Endothelial cell of umbilical vein (primary cell): ENCODE measurements around the gene IGSF9B.

Source experiments
- CTCF ChIP-seq, 2 donors: IDR thresholded peaks; 1 replicate in 1 of 2; 2 replicates in 1 of 2; pipeline ENCODE4 v1.5.1; 2011; ENCODE audit warnings: low read length in 2 of 2, mild to moderate bottlenecking in 2 of 2, moderate library complexity in 2 of 2, control low read depth in 1 of 2, inconsistent platforms in 1 of 2, low read depth in 1 of 2; ENCODE audit not compliant: insufficient read depth in 1 of 2; ENCODE audit errors: extremely low read depth in 1 of 2
- POLR2AphosphoS5 ChIP-seq: IDR thresholded peaks from 2 replicates; pipeline ENCODE4 v1.6.1; 2012; ENCODE audit warnings: low read depth, mild to moderate bottlenecking, control low read depth, low read length, moderate library complexity; ENCODE audit not compliant: insufficient read depth

- TF ChIP-seq POLR2AphosphoS5 (no peak), CTCF (IDR thresholded peaks at IDR 0.05; ENCODE audit: extremely low read depth in 1 of 2, insufficient read depth in 1 of 2, low read depth in 1 of 2, low read length in 2 of 2) (no peak)
Observed at GRCh38 chr11:134004496-134005172, 47.9 kb upstream of the IGSF9B start.
